Measurements from ENCODE around the gene ALDH8A1. TPM values are rescaled to one million over a fixed set of nuclear protein-coding genes. Genes with fewer than 3 reads are reported as not detected.

Gene ALDH8A1
- total RNA-seq, 2 experiments from 2014 or later = 0.46 to 1.8 TPM

GRCh38 chr6:134936476-134936875 is 13.4 kb downstream of the ALDH8A1 start:
- DNase-seq = no peak
- no peak overlapping the region for H3K27ac Mint-ChIP-seq
- H3K4me3 Mint-ChIP-seq = no peak overlapping the region
- H3K27me3 Mint-ChIP-seq = no peaks in the 10 kb centered on the region
- peaks cover 6% of the 10 kb centered on the region for H3K36me3 Mint-ChIP-seq
- peaks cover 20% of the 10 kb centered on the region for H3K4me1 Mint-ChIP-seq
- H3K9me3 Mint-ChIP-seq = no peaks in the 10 kb centered on the region

- Mint-ChIP-seq H3K36me3 (peaks cover 6% of the 10 kb centered on the region), H3K27me3 (no peaks in the 10 kb centered on the region), H3K9me3 (no peaks in the 10 kb centered on the region), H3K4me3 (no peak overlapping the region), H3K4me1 (peaks cover 20% of the 10 kb centered on the region), H3K27ac (no peak overlapping the region)
- DNase-seq = no peak
Measured at GRCh38 chr6:134934793-134935485, 15.0 kb downstream of the ALDH8A1 start.

GRCh38 chr6:134932535-134933470 is 17.1 kb downstream of the ALDH8A1 start:
- Mint-ChIP-seq H3K4me3 (no peak overlapping the region), H3K27me3 (no peaks in the 10 kb centered on the region), H3K9me3 (no peaks in the 10 kb centered on the region), H3K27ac (no peak overlapping the region), H3K4me1 (peaks cover 5% of the 10 kb centered on the region), H3K36me3 (peaks cover 4% of the 10 kb centered on the region)
- no peak for DNase-seq

- no peak for DNase-seq
- peaks cover 4% of the 10 kb centered on the region for H3K36me3 Mint-ChIP-seq
- H3K4me1 Mint-ChIP-seq = peaks cover 2% of the 10 kb centered on the region
- no peaks in the 10 kb centered on the region for H3K27me3 Mint-ChIP-seq
- H3K9me3 Mint-ChIP-seq = no peaks in the 10 kb centered on the region
- no peak overlapping the region for H3K27ac Mint-ChIP-seq
- H3K4me3 Mint-ChIP-seq = no peak overlapping the region
Measured at GRCh38 chr6:134932098-134932497, 17.8 kb downstream of the ALDH8A1 start.

- Mint-ChIP-seq H3K4me3 (no peak overlapping the region), H3K27me3 (no peaks in the 10 kb centered on the region), H3K36me3 (peaks cover 4% of the 10 kb centered on the region), H3K27ac (no peak overlapping the region), H3K4me1 (no peaks in the 10 kb centered on the region), H3K9me3 (no peaks in the 10 kb centered on the region)
- DNase-seq = no peak
Measured at GRCh38 chr6:134930463-134930862, 19.4 kb downstream of the ALDH8A1 start.

- no peaks in the 10 kb centered on the region for H3K9me3 Mint-ChIP-seq
- H3K36me3 Mint-ChIP-seq = peaks cover 4% of the 10 kb centered on the region
- no peak overlapping the region for H3K27ac Mint-ChIP-seq
- H3K27me3 Mint-ChIP-seq = no peaks in the 10 kb centered on the region
- DNase-seq = no peak
- H3K4me3 Mint-ChIP-seq = no peak overlapping the region
- no peaks in the 10 kb centered on the region for H3K4me1 Mint-ChIP-seq
Measured at GRCh38 chr6:134928151-134928900, 21.6 kb downstream of the ALDH8A1 start.

GRCh38 chr6:134925800-134926199 is 24.1 kb downstream of the ALDH8A1 start:
- Mint-ChIP-seq H3K36me3 (no peaks in the 10 kb centered on the region), H3K4me3 (no peak overlapping the region), H3K4me1 (no peaks in the 10 kb centered on the region), H3K27me3 (no peaks in the 10 kb centered on the region), H3K27ac (no peak overlapping the region), H3K9me3 (no peaks in the 10 kb centered on the region)
- DNase-seq = no peak

- no peak for DNase-seq
- H3K36me3 Mint-ChIP-seq = peaks cover 4% of the 10 kb centered on the region
- no peaks in the 10 kb centered on the region for H3K4me1 Mint-ChIP-seq
- no peaks in the 10 kb centered on the region for H3K9me3 Mint-ChIP-seq
- H3K27me3 Mint-ChIP-seq = no peaks in the 10 kb centered on the region
- no peak overlapping the region for H3K27ac Mint-ChIP-seq
- H3K4me3 Mint-ChIP-seq = no peak overlapping the region
Measured at GRCh38 chr6:134921721-134922261, 28.1 kb downstream of the ALDH8A1 start.

- no peak overlapping the region for H3K27ac Mint-ChIP-seq
- peaks cover 4% of the 10 kb centered on the region for H3K36me3 Mint-ChIP-seq
- no peaks in the 10 kb centered on the region for H3K9me3 Mint-ChIP-seq
- DNase-seq = no peak
- H3K27me3 Mint-ChIP-seq = no peaks in the 10 kb centered on the region
- no peak overlapping the region for H3K4me3 Mint-ChIP-seq
- H3K4me1 Mint-ChIP-seq = no peaks in the 10 kb centered on the region
Measured at GRCh38 chr6:134921276-134921675, 28.6 kb downstream of the ALDH8A1 start.

- Mint-ChIP-seq H3K4me1 (no peaks in the 10 kb centered on the region), H3K4me3 (no peak overlapping the region), H3K9me3 (no peaks in the 10 kb centered on the region), H3K27me3 (no peaks in the 10 kb centered on the region), H3K27ac (no peak overlapping the region), H3K36me3 (peaks cover 7% of the 10 kb centered on the region)
- DNase-seq = no peak
Measured at GRCh38 chr6:134920422-134920821, 29.5 kb downstream of the ALDH8A1 start.

- Mint-ChIP-seq H3K9me3 (peaks cover 2% of the 10 kb centered on the region), H3K4me1 (no peaks in the 10 kb centered on the region)
Measured at GRCh38 chr6:134918418-134918961, 31.4 kb downstream of the ALDH8A1 start.

GRCh38 chr6:134911547-134911946 is 38.4 kb downstream of the ALDH8A1 start:
- no peak overlapping the region for H3K4me3 Mint-ChIP-seq
- no peaks in the 10 kb centered on the region for H3K27me3 Mint-ChIP-seq
- peaks cover 3% of the 10 kb centered on the region for H3K36me3 Mint-ChIP-seq
- peaks cover 2% of the 10 kb centered on the region for H3K9me3 Mint-ChIP-seq
- H3K4me1 Mint-ChIP-seq = no peaks in the 10 kb centered on the region
- no peak overlapping the region for H3K27ac Mint-ChIP-seq
- no peak for DNase-seq

More at GRCh38 chr6:134918418-134918961, 31.4 kb downstream of the ALDH8A1 start:
- peaks cover 7% of the 10 kb centered on the region for H3K36me3 Mint-ChIP-seq
- no peak overlapping the region for H3K27ac Mint-ChIP-seq
- H3K4me3 Mint-ChIP-seq = no peak overlapping the region
- DNase-seq = no peak
- no peaks in the 10 kb centered on the region for H3K27me3 Mint-ChIP-seq

- DNase-seq = no peak
- Mint-ChIP-seq H3K36me3 (peaks cover under 1% of the 10 kb centered on the region), H3K27me3 (no peaks in the 10 kb centered on the region), H3K9me3 (peaks cover 2% of the 10 kb centered on the region), H3K4me1 (no peaks in the 10 kb centered on the region), H3K4me3 (no peak overlapping the region), H3K27ac (no peak overlapping the region)
Measured at GRCh38 chr6:134910593-134910935, 39.3 kb downstream of the ALDH8A1 start.

- no peak overlapping the region for H3K4me3 Mint-ChIP-seq
- H3K27me3 Mint-ChIP-seq = no peaks in the 10 kb centered on the region
- no peak for DNase-seq
- no peaks in the 10 kb centered on the region for H3K4me1 Mint-ChIP-seq
- H3K9me3 Mint-ChIP-seq = peaks cover 2% of the 10 kb centered on the region
- H3K27ac Mint-ChIP-seq = no peak overlapping the region
- no peaks in the 10 kb centered on the region for H3K36me3 Mint-ChIP-seq
Measured at GRCh38 chr6:134909701-134910592, 40.0 kb downstream of the ALDH8A1 start.
